ENCODE results near the gene ITFG1.
"Not testable (repeated sequence)": the region's sequence is repeated elsewhere in the genome, so short reads cannot be mapped to it uniquely, and the experiment has no call there.

ITFG1 gene

DNA sequence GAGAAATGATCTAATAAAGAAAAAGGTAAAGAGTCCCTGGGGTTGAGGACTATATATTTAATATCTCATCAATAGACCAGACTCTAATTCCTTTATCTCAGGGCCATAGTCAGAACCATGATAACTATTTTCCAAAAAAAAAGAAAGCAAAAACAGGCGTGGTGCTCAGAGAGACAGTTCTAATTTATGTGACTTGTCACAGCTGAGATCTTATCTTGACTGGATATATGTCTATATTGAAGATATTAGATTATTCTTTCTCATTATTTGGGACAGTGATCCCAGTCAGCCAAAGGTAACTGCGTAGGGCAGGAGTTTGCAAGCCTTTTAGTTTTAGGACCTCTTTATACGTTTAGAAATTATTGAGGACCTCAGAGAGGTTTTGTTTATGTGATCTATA is 52.4 kb downstream of the ITFG1 start:
- DNase-seq = no peak

- no peak for DNase-seq
Observed at GRCh38 chr16:47395733-47396498, 64.9 kb downstream of the ITFG1 start.

DNA sequence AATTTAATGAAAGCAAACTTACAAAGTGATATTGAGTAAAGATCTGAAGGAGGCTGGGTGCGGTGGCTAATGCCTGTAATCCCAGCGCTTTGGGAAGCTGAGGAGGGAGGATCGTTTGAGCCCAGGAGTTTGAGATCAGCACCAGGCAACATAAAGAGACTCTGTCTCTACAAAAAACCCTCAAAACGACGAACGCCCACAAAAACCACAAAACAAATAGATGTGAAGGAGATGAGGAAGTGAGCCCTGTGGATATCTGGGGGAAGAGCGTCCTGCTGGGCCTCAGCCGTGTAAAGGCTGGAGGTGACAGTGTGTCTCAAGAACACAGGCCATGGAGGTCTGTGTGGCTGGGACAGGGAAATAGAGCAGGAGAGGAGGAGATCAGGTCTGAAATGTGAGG is 68.8 kb downstream of the ITFG1 start:
- DNase-seq = no peak

GRCh38 chr16:47388705-47389104 is 72.2 kb downstream of the ITFG1 start:
- no peak for DNase-seq

DNA sequence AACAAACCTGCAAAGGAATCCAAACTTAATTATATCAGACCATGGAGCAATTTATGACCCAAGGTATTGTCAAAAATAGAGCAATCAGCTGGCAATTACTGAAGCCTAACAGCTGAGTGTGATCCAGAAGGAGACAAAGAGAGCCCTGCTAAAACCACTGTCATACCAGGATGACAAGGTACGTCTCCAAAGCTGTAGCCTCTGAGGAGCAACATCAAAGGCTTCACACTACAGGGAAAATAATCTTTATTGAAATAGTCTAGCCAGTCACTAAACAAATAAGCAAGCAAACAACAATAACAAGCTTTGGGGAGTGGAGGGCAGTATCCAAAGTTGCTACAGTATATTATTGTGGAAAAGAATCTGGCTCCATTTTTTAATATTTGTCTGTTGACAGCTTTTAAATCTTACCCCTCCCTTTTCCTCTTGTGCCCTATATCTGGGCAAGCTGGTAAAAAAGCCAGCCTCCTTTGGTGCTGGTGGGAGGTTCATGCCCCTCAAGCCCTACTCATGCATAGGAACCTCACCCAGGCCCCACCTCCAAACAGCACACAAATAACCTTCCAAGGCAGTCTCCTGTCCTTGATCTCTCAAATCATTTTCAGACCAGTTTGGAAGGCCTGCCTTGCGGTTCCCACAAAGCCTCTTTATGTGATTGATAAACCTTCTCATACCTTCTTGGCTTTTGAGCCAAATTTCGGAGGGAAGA is 73.7 kb downstream of the ITFG1 start:
- DNase-seq = no peak

- no peak for DNase-seq
Observed at GRCh38 chr16:47386201-47386718, 74.6 kb downstream of the ITFG1 start.

DNA sequence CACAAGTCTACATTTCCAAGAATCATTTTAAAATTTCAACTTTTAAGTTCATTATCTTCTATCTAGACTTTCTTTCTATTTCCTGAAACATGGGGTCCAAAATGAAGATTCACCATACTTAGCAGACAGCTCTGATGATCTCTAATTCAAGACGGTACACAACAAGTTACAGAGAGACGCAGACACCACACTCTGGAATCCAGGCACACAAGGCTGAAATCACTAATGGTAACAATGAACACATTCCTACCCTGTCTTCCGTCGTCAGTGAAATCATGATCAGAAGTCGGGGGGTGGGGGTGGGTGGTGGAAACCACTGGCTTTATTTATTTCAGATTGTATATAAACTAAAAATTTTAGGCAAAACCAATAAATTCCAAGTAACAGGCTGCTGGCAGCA is 78.5 kb downstream of the ITFG1 start:
- DNase-seq = no peak

DNA sequence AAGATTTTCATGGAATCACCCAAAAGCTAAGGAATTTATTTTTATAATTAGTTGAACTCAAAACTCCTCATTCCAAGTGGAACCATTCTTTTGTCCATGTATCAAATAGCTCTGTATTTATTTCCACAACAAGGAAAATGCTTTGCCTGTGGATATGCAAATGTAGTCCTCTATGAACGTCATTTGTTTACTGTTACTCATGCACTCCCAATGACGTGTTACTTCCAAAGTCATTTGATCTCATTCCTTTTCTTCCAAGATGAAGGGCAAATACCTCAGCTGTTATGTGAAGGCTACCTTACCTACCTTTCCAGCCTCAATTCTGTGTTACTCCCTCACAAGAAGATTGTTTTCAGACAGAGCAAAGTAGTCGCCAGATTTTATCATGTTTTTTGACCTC is 83.7 kb downstream of the ITFG1 start:
- DNase-seq = no peak

GRCh38 chr16:47375423-47375822 is 85.4 kb downstream of the ITFG1 start:
- no peak for DNase-seq

DNA sequence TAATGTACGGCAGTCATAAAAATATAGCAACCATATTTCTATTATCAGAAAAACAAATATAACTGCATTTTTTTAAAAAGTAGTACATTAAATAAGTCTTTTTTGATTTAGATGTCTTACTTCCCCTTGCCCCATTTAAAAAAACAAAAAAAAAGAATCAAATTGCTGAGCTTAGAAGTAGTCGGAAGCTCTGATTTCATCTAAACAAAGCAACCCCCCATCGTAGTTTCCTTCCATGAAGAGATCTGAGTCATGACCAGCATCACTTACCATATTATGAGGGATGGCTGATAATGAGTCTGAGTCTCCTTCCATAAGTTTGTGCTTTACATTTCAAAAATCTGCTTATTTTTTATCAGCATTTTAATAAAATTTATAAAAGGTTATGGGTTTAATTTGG is 86.2 kb downstream of the ITFG1 start:
- no peak for DNase-seq

DNA sequence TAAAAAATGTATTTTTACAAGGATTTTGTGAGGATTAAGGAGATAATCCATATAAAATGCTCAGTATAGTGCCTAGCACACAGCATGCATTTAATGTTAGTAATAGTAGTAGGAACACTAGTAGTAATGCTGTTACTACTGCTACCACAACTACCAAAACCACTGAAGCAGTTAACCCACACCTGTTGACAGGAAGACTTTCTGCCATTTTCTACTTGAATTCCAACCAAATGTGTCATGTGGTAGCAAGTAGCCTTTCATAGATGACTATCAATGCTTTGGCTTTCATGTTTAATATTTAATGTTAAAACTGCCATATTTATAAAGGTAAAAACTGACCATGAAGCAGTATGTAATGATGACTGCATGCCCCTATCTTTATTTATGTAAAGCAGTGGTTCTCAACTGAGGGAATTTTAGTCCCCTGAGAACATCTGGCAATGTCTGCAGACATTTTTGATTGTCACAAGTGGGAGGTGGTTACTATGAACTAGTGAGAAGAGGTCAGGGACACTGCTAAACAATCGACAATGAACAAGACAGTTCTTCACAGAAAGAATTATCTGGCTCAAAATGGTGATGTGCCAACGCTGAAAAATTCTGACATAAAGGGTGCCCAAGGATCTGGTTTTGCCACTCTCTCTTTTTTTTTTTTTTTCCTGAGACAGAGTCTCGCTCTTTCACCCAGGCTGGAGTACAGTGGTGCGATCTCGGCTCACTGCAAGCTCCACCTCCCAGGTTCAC is 89.4 kb downstream of the ITFG1 start:
- DNase-seq = no peak

DNA sequence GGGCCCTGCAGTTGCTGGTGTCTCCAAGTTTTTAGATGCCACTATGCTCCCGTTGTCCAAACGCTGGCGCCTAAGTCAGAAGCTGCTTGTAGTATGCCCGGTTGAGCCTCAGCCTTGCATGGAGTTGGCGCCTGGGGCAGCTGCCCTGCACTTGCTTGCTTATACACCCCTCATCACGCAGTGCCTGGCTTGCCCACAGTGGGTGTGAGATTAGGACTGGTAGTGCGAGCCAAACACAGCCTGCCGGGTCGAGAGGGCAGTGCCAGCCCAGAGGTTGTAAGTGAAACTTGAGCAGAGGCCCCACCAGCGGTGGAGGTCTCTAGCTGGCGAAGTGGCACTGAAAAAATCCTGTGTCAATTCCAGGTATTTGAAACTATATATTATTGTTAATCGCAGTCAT is 90.3 kb downstream of the ITFG1 start:
- no peak for DNase-seq

GRCh38 chr16:47366228-47366627 is 94.6 kb downstream of the ITFG1 start:
- DNase-seq = no peak

DNA sequence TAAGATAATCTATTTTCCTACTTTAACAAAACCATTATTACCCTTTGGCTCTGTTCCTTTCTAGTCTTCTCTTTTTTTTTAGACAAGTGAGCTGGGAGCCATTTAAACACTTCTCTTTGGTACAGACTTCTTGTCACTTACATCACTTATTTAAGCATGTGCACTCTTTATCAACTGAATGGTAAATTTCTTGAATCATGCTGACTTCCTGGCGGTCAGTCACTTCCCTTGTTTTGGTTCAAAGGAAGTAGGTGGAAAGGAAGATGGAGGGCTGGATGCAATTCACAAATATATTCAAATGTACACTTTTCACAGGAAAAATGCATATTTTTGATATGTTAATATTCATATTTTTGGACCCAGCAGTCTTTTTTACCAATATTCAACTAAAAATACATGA is 97.1 kb downstream of the ITFG1 start:
- DNase-seq = no peak

DNA sequence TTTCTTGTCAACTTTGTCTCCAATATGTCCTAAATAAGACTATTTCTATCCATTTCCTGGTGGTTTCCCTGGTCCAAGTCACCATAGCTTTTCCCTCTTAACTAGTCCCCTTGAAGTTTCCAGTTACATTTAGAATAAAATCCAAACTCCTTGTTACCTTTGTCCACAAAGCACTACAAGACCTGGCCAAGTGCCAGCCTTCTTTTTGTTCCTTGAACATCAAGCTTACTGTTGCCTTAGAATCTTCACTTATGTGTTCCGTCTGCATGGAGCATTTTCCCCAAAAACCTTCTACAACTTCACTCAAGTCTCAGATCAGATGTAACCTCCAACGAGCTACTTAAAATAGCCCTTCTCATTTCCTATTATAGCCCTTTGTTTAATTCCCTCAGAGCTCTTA is 101.4 kb downstream of the ITFG1 start:
- DNase-seq = no peak

DNA sequence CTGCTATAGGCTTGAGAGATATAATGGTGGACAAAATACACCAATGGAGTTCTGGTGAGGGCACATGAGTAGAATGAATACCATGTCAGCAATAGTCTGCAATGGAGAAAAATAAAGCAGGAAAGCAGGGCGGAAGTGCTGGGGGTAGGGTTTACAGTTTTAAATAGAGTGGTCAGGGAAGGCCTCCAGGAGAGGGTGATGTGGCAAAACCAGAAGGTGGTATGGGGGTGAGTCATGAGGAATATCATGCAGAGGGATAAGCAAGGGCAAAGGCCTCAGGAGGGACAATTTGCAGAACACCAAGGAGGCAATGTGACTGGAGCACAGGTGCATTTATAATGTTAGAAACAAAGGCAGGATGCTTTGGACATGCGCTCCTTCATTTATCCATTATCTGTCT is 102.0 kb downstream of the ITFG1 start:
- no peak for DNase-seq

DNA sequence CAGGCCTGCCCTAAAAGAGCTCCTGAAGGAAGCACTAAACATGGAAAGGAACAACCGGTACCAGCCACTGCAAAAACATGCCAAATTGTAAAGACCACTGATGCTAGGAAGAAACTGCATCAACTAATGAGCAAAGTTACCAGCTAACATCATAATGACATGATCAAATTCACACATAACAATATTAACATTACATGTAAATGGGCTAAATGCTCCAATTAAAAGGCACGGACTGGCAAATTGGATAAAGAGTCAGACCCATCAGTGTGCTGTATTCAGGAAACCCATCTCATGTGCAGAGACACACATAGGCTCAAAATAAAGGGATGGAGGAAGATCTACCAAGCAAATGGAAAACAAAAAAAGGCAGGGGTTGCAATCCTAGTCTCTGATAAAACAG is 111.8 kb downstream of the ITFG1 start:
- not testable (repeated sequence) for DNase-seq

DNA sequence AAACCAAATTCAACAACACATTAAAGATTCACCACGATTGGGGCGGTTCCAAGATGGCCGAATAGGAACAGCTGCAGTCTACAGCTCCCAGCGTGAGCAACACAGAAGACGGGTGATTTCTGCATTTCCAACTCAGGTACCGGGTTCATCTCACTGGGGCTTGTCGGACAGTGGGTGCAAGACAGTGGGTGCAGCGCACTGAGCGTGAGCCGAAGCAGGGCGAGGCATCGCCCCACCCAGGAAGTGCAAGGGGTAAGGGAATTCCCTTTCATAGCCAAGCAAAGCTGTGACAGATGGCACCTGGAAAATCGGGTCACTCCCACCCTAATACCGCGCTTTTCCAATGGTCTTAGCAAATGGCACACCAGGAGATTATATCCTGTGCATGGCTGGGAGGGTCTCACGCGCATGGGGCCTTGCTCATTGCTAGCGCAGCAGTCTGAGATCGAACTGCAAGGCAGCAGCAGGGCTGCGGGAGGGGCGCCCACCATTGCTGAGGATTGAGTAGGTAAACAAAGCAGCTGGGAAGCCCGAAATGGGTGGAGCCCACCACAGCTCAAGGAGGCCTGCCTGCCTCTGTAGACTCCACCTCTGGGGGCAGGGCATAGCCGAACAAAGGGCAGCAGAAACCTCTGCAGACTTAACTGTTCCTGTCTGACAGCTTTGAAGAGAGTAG is 113.7 kb downstream of the ITFG1 start:
- DNase-seq = not testable (repeated sequence)

DNA sequence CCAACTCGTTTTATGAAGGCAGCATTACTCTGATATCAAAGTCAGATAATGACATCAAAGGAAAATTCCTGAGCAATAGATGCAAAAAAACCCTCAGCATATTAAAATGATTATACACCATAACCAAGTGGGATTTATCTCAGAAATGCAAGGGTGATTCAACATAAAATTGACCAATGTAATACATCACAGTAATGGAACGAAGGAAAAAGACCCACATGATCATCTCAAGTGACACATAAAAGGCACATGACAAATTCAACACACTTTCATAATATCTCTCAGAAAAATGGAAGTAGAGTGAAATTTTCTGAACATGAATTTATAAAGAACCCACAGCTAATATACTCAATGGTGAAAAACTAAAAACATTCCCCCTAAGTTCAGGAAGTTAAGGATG is 118.8 kb downstream of the ITFG1 start:
- no peak for DNase-seq

DNA sequence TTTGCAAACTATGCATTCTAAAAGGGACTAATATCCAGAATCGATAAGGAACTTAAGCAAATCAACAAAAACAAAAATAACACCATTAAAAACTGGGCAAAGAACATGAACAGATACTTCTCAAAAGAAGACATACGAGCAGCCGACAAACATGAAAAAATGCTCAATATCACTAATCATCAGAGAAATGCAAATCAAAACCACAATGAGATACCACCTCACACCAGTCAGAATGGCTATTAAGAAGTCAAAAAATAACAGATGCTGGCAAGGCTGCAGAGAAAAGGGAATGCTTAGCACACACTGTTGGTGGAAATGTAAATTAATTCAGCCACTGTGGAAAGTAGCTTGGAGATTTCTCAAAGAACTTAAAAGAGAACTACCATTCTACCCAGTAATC is 130.3 kb downstream of the ITFG1 start:
- not testable (repeated sequence) for DNase-seq

DNA sequence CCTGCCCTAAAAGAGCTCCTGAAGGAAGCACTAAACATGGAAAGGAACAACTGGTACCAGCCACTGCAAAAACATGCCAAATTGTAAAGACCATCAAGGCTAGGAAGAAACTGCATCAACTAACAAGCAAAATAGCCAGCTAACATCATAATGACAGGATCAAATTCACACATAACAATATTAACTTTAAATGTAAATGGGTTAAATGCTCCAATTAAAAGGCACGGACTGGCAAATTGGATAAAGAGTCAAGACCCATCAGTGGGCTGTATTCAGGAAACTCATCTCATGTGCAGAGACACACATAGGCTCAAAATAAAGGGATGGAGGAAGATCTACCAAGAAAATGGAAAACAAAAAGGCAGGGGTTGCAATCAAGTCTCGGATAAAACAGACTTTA is 136.6 kb downstream of the ITFG1 start:
- not testable (repeated sequence) for DNase-seq

GRCh38 chr16:47323241-47323640 is 137.6 kb downstream of the ITFG1 start:
- DNase-seq = no peak

Measured in NCI-H1930 (cell line).